ENCODE measurements around the gene EYA4. TPM values are rescaled to one million over a fixed set of nuclear protein-coding genes. Genes with fewer than 3 reads are reported as not detected.

EYA4 gene
- total and polyA plus RNA-seq, 2 of the 4 experiments (the other 2 are of a cell fraction) = 5.7 to 11.1 TPM

- Histone ChIP-seq H3K9me1 (ENCODE audit: insufficient read depth, low read length) (no peaks in the 10 kb centered on the region; the same call in 1 of the 2 replicates), H2AFZ (replicated peaks; ENCODE audit: low read length, poor library complexity) (no peak overlapping the region), H3K23ac (ENCODE audit: low read depth, low read length) (no peak overlapping the region), H3K14ac (replicated peaks; ENCODE audit: low read depth, low read length) (no peak overlapping the region), H4K91ac (ENCODE audit: insufficient read depth, low read depth, low read length) (no peak overlapping the region), H3K27me3 (ENCODE audit: control insufficient read depth, insufficient read depth, low read length) (no peaks in the 10 kb centered on the region), H4K8ac (ENCODE audit: low read depth in 2 of 2, low read length in 2 of 2) (no peak overlapping the region), H3K9me3 (ENCODE audit: control insufficient read depth, insufficient read depth, low read length) (no peaks in the 10 kb centered on the region), H2BK20ac (ENCODE audit: low read depth, low read length) (no peak overlapping the region), H3K4me1 (ENCODE audit: control insufficient read depth, insufficient read depth, low read length) (peaks cover 6% of the 10 kb centered on the region), H4K20me1 (ENCODE audit: insufficient read depth, low read length) (no peaks in the 10 kb centered on the region), H4K5ac (ENCODE audit: low read depth, low read length) (no peak overlapping the region), H2BK5ac (ENCODE audit: low read depth, low read length, poor library complexity, severe bottlenecking) (no peak overlapping the region), H3K9ac (ENCODE audit: low read depth, low read length) (no peak overlapping the region), H2AK5ac (ENCODE audit: low read depth, low read length) (no peak overlapping the region), H3K36me3 (ENCODE audit: control insufficient read depth, insufficient read depth, low read length) (peaks cover 12% of the 10 kb centered on the region), H2AK9ac (replicated peaks; ENCODE audit: low read depth, low read length, poor library complexity) (no peak overlapping the region), H3K56ac (ENCODE audit: extremely low read depth, insufficient read depth, low read length) (no peak overlapping the region), H3K4me3 (ENCODE audit: insufficient read depth, low read depth, low read length) (no peak overlapping the region), H2BK120ac (ENCODE audit: low read depth, low read length) (no peak overlapping the region), H3K79me1 (ENCODE audit: low read depth in 1 of 2, low read length in 2 of 2) (no peaks in the 10 kb centered on the region), H3K27ac (ENCODE audit: insufficient read depth, low read length) (no peak overlapping the region), H3K4ac (ENCODE audit: low read depth, low read length) (no peak overlapping the region), H3K4me2 (ENCODE audit: low read depth, low read length) (no peak overlapping the region), H3K18ac (ENCODE audit: low read depth, low read length) (no peak overlapping the region), H2BK15ac (ENCODE audit: low read depth, low read length) (no peak overlapping the region)
- WGBS, 2 experiments (ENCODE audit: extremely low coverage in 2 of 2, insufficient read length in 1 of 2) = no CpG with 5 or more reads among the region's 1 CpG
- intact Hi-C loops (cut with micrococcal nuclease) (no loop called here), dilution Hi-C loops (cut with HindIII; ENCODE audit: low sequenced_read_pairs, unreplicated experiment) (no loop called here), in situ Hi-C loops (cut with MboI; ENCODE audit: low sequenced_read_pairs) (no loop called here)
- no TSS peak for BruUV-seq (replicated peaks)
- DNase-seq (no peak), ATAC-seq (ENCODE audit: low read depth) (no peak)
- ChIA-PET POLR2A (ENCODE audit: unreplicated experiment) (no interaction called here), CTCF (interaction anchor here (1.3 kb wide), 1 partner anchor 10 kb away, joined by 3 read pairs; no protein-coding TSS in a partner anchor)
- TF ChIP-seq NFE2L2 (IDR thresholded peaks at IDR 0.05; ENCODE audit: low read depth, low read length) (no peak), RCOR1 (IDR thresholded peaks at IDR 0.05; ENCODE audit: insufficient replicate concordance, low read length) (no peak), MAFK (IDR thresholded peaks at IDR 0.05; ENCODE audit: low read depth, low read length) (no peak), CHD1 (IDR thresholded peaks at IDR 0.05; ENCODE audit: low read depth, low read length) (no peak), CEBPB (IDR thresholded peaks at IDR 0.05; ENCODE audit: low read depth, low read length) (no peak), SMC3 (IDR thresholded peaks at IDR 0.05; ENCODE audit: low read depth, low read length) (no peak), RAD21 (IDR thresholded peaks at IDR 0.05; ENCODE audit: low read length) (no peak), BHLHE40 (IDR thresholded peaks at IDR 0.05; ENCODE audit: low read depth, low read length) (no peak), FOS (IDR thresholded peaks at IDR 0.05; ENCODE audit: low read depth, low read length) (no peak), ELK1 (IDR thresholded peaks at IDR 0.05; ENCODE audit: borderline replicate concordance, low read depth, low read length) (no peak), RFX5 (IDR thresholded peaks at IDR 0.05; ENCODE audit: low read depth, low read length) (no peak)
Observed at GRCh38 chr6:133463790-133464189, 222.6 kb downstream of the EYA4 start.

Data from IMR-90 (cell line).